Common myeloid progenitor, CD34-positive (primary cell): ENCODE measurements around the gene MED9.
A peak's percentile ranks its signal among the peaks of the same experiment; 100 is the strongest.

Experiments used
- CTCF ChIA-PET: fragments of 350-600 bp; sonication (Branson Sonifier 250); formaldehyde crosslinking; loops from one replicate; lab custom pipeline; 2021; ENCODE audit warnings: antibody characterized with exemption; lab: Charles Lee
- POLR2A ChIA-PET: fragments of 350-600 bp; sonication (Branson Sonifier 250); formaldehyde crosslinking; loops from one replicate; lab custom pipeline; 2021; ENCODE audit warnings: antibody characterized with exemption; lab: Charles Lee
- DNase-seq, 3 donors: peaks; one replicate each; pipeline versions ENCODE4 v3.0.0 to v3.0.0-alpha.2; 2013
- H3K27ac ChIP-seq, 2 experiments: 1 replicate in 1 of 2; 2 replicates in 1 of 2; pipeline ENCODE4 v1.7.0; 2013; ENCODE audit warnings: inconsistent platforms in 2 of 2, low read length in 2 of 2, mild to moderate bottlenecking in 2 of 2, low read depth in 1 of 2, moderate library complexity in 1 of 2; ENCODE audit not compliant: severe bottlenecking in 2 of 2, insufficient read depth in 1 of 2, poor library complexity in 1 of 2
- H3K27me3 ChIP-seq, 5 experiments: replicated peaks in 2 of 5; 1 replicate in 3 of 5; 2 replicates in 2 of 5; pipeline versions ENCODE4 v1.6.1 to v1.7.0; 2013; ENCODE audit warnings: low read length in 4 of 5, mild to moderate bottlenecking in 2 of 5, moderate library complexity in 2 of 5, inconsistent platforms in 1 of 5; ENCODE audit not compliant: insufficient read depth in 5 of 5, control insufficient read depth in 4 of 5
- H3K36me3 ChIP-seq, 4 experiments: 1 replicate in 2 of 4; 2 replicates in 2 of 4; pipeline versions ENCODE4 v1.6.1 to v1.7.0; 2013; ENCODE audit warnings: low read length in 3 of 4, control low read depth in 1 of 4, mild to moderate bottlenecking in 1 of 4; ENCODE audit not compliant: control insufficient read depth in 4 of 4, insufficient read depth in 4 of 4
- H3K4me1 ChIP-seq, 4 experiments: 1 replicate in 3 of 4; 2 replicates in 1 of 4; pipeline versions ENCODE4 v1.6.1 to v1.7.1; 2013; ENCODE audit warnings: low read length in 3 of 4, mild to moderate bottlenecking in 3 of 4, control low read depth in 1 of 4, inconsistent platforms in 1 of 4, moderate library complexity in 1 of 4; ENCODE audit not compliant: control insufficient read depth in 4 of 4, insufficient read depth in 4 of 4; ENCODE audit errors: control extremely low read depth in 1 of 4
- H3K4me3 ChIP-seq, 7 experiments: 1 replicate in 4 of 7; 2 replicates in 3 of 7; pipeline versions ENCODE4 v1.5.1 to v1.7.0; 2013; ENCODE audit warnings: mild to moderate bottlenecking in 7 of 7, low read length in 6 of 7, moderate library complexity in 6 of 7, inconsistent platforms in 2 of 7, low read depth in 2 of 7, control low read depth in 1 of 7; ENCODE audit not compliant: insufficient read depth in 4 of 7, control insufficient read depth in 1 of 7; ENCODE audit errors: extremely low read depth in 1 of 7
- H3K9me3 ChIP-seq, 5 experiments: 1 replicate in 4 of 5; 2 replicates in 1 of 5; pipeline versions ENCODE4 v1.6.1 to v1.7.1; 2013; ENCODE audit warnings: low read length in 4 of 5, mild to moderate bottlenecking in 2 of 5, inconsistent platforms in 1 of 5, low read depth in 1 of 5, moderate library complexity in 1 of 5; ENCODE audit not compliant: control insufficient read depth in 4 of 5, insufficient read depth in 2 of 5; ENCODE audit errors: control extremely low read depth in 1 of 5
- WGBS: methylation state at CpG from one replicate; pipeline ENCODE4 v1.1.5; 2013; ENCODE audit not compliant: insufficient coverage; 5-methylcytosine and 5-hydroxymethylcytosine counted together

MED9 gene

GRCh38 chr17:17435323-17435722, 41.5 kb upstream of the MED9 start:
- Histone ChIP-seq H3K36me3 (no peaks in the 10 kb centered on the region), H3K9me3 (no peaks in the 10 kb centered on the region), H3K4me1 (peaks cover 0 to 16% (median 2%) of the 10 kb centered on the region in 4 experiments), H3K4me3 (no peak overlapping the region), H3K27me3 (no peaks in the 10 kb centered on the region), H3K27ac (no peak overlapping the region)
- CTCF ChIA-PET: interaction anchor here (2.1 to 2.2 kb wide), 3 partner anchors 9 to 15 kb away, joined by 5 to 6 read pairs (median 6); no protein-coding TSS in a partner anchor
- DNase-seq: no peak
- 98% methylated on average over 4 of the region's 4 CpGs for WGBS
- POLR2A ChIA-PET: no interaction called here

GRCh38 chr17:17437461-17437860, 39.3 kb upstream of the MED9 start:
- no peak overlapping the region for H3K4me3 ChIP-seq
- POLR2A ChIA-PET: no interaction called here
- DNase-seq: no peak
- WGBS: 100% methylated on average over 7 of the region's 9 CpGs
- H3K27me3 ChIP-seq: no peaks in the 10 kb centered on the region
- H3K4me1 ChIP-seq: peaks cover 0 to 12% (median 0%) of the 10 kb centered on the region in 4 experiments
- H3K9me3 ChIP-seq: no peaks in the 10 kb centered on the region
- no peak overlapping the region for H3K27ac ChIP-seq
- H3K36me3 ChIP-seq: no peaks in the 10 kb centered on the region
- CTCF ChIA-PET: interaction anchor here (1.5 to 2.2 kb wide), 3 partner anchors 10 to 60 kb away, joined by 3 to 6 read pairs (median 6); no protein-coding TSS in a partner anchor

- CTCF ChIA-PET: no interaction called here
- DNase-seq: no peak
- H3K9me3 ChIP-seq: no peaks in the 10 kb centered on the region
- POLR2A ChIA-PET: no interaction called here
- H3K27ac ChIP-seq: no peak overlapping the region
- H3K27me3 ChIP-seq: no peaks in the 10 kb centered on the region
- no peak overlapping the region for H3K4me3 ChIP-seq
- H3K4me1 ChIP-seq: peaks cover 0 to 8% (median 0%) of the 10 kb centered on the region in 4 experiments
- WGBS: no CpG with 5 or more reads among the region's 3 CpGs
- H3K36me3 ChIP-seq: no peaks in the 10 kb centered on the region
Measured at GRCh38 chr17:17437893-17438292, 38.9 kb upstream of the MED9 start.

GRCh38 chr17:17440010-17440843, 36.6 kb upstream of the MED9 start:
- CTCF ChIA-PET: interaction anchor here (0.6 to 1.4 kb wide), 3 partner anchors 11 to 201 kb away, joined by 3 to 5 read pairs (median 3); no protein-coding TSS in a partner anchor
- POLR2A ChIA-PET: no interaction called here
- Histone ChIP-seq H3K9me3 (no peaks in the 10 kb centered on the region), H3K27me3 (no peaks in the 10 kb centered on the region), H3K4me1 (no peaks in the 10 kb centered on the region), H3K4me3 (no peak overlapping the region), H3K27ac (no peak overlapping the region), H3K36me3 (no peaks in the 10 kb centered on the region)
- peak; percentile 74 to 86 (median 80) for DNase-seq
- 61% methylated on average over 4 of the region's 11 CpGs for WGBS

GRCh38 chr17:17440938-17441675, 35.7 kb upstream of the MED9 start:
- no peaks in the 10 kb centered on the region for H3K27me3 ChIP-seq
- peaks cover 0 to 8% (median 1%) of the 10 kb centered on the region in 4 experiments for H3K4me1 ChIP-seq
- peak in 2 of 3 donors; percentile 28 to 51 for DNase-seq
- no peaks in the 10 kb centered on the region for H3K36me3 ChIP-seq
- 100% methylated on average over 6 of the region's 11 CpGs for WGBS
- no peak overlapping the region for H3K4me3 ChIP-seq
- CTCF ChIA-PET: interaction anchor here (0.6 to 1.4 kb wide), 2 partner anchors 15 to 200 kb away, joined by 3 to 5 read pairs; no protein-coding TSS in a partner anchor
- H3K9me3 ChIP-seq: no peaks in the 10 kb centered on the region
- POLR2A ChIA-PET: no interaction called here
- H3K27ac ChIP-seq: no peak overlapping the region

- Histone ChIP-seq H3K4me3 (no peak overlapping the region), H3K27me3 (no peaks in the 10 kb centered on the region), H3K27ac (no peak overlapping the region), H3K9me3 (no peaks in the 10 kb centered on the region), H3K36me3 (no peaks in the 10 kb centered on the region), H3K4me1 (peaks cover 0 to 14% (median 3%) of the 10 kb centered on the region in 4 experiments)
- no CpG with 5 or more reads among the region's 14 CpGs for WGBS
- CTCF ChIA-PET: interaction anchor here (1.4 kb wide), 1 partner anchor 20 kb away, joined by 3 read pairs; no protein-coding TSS in a partner anchor
- POLR2A ChIA-PET: no interaction called here
- no peak for DNase-seq
Measured at GRCh38 chr17:17443173-17443572, 33.6 kb upstream of the MED9 start.
